T-helper 2 cell treated with Interferon-gamma antibody and Interleukin-4, amounts not matched to agents 100 ng/mL and 5 ng/mL, for 36 hours (primary cell): ENCODE results near the gene PDGFC. TPM values are rescaled to one million over a fixed set of nuclear protein-coding genes. Genes with fewer than 3 reads are reported as not detected.

ENCODE experiments used
- intact Hi-C: fragments of 100-400 bp; cut with micrococcal nuclease; formaldehyde crosslinking; loops from one replicate; pipeline ENCODE4 v1.15.1; 2023
- total RNA-seq: library from RNA; stranded (reverse); gene quantifications from 2 replicates; pipeline ENCODE4 v1.2.3, GENCODE V29; 2022

Gene PDGFC
- total RNA-seq, 1 donor from 2014 or later: not detected

- intact Hi-C loops: no loop called here
These were observed 182.8 kb downstream of the PDGFC start for GRCh38 chr4:156788782-156789181.

DNA sequence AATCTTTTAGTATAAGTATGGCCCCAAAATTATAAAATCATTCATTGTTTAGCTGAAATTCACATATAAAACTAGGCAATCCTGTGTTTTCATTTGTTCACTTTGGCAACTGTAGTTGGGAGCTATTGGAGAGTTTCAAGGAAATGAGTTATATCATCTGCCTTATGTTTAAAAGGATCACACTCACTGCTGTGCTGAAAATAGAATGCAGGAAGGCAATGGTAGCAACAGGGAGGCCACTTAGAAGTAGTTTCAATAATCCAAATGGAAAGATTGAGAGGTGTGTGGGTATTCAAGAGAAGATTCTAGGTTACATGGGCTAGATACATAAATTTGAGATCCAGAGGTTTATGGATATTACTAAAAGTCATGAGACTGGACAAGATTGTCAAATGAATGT is 184.9 kb downstream of the PDGFC start:
- intact Hi-C loops: no loop called here

- intact Hi-C loops: no loop called here
These were observed 186.6 kb downstream of the PDGFC start for GRCh38 chr4:156784970-156785369.

DNA sequence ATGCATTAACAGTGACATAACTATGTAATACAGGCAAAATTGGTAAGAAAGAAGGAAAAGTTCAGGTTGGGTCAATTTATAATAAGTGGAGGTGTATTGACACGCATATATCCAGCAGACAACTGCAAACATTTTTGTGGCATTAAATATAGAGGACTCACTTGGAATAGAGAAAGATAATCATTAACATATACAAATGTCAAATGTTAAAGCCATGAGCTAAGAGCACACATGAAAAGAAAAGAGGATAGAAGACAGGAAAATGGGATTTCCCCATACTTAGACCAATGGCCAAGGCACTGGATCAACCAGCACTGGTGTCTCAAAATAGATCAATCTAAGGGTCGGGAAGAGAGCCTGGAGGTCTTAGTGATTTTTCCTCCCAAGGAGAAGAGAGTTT is 187.6 kb downstream of the PDGFC start:
- intact Hi-C loops: no loop called here

GRCh38 chr4:156782491-156782890 is 189.1 kb downstream of the PDGFC start:
- intact Hi-C loops: no loop called here

DNA sequence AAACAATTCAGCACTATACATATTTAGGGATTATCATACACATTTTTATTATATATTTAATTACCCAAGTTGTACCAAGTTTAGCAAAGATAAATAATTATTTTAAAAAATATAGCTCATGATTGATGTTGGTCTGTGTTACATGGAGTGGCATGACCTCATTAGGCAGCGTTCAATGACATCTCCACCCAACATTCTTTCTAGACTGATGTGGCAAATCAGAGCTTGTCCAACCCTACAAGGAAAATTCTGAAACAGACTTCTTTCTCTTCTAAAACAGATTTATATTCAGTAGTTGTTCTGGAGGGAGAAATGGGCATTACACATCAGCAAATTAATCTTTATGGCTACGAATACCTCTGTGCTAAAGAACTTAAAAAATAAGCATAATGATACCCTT is 189.7 kb downstream of the PDGFC start:
- intact Hi-C loops: no loop called here

DNA sequence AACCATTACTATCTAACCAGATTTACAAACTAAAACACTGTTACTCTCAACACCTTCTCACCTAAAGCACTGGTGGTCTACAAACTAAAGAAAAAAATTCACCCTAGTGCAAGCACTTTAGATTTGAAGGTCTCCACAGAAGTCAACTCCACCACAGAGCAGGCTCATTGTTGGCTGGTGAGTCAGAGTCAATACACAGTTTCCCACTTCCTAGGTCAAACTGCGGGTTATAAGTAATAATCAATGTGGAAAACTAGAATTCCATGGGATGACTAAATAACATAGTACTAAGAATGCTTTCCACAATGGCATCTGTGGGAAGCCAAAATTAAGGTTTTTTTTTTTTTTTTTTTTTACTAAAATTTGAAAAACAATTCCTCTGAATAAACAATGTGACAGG is 191.8 kb downstream of the PDGFC start:
- intact Hi-C loops: no loop called here

- intact Hi-C loops: no loop called here
These were observed 192.6 kb downstream of the PDGFC start for GRCh38 chr4:156779042-156779441.

- intact Hi-C loops: no loop called here
These were observed 193.0 kb downstream of the PDGFC start for GRCh38 chr4:156778606-156779005.

DNA sequence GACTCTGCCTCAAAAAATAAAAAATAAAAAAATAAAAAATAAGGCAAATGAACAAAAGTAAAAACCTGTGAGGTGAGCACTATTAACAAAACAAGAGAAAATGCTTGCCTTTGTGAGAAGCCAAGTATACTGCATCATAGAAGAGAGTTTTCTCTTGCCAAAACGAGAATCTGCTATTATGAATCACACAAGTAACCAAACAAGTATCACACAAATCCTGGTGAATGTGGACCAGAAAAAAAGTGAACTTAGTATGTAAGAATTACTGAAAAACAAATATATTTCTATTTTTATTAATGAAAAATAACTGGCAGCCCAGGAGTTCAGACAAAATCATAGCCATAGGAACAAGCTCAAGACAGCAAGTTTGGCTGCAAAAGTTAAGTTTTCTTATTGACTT is 193.5 kb downstream of the PDGFC start:
- intact Hi-C loops: no loop called here

DNA sequence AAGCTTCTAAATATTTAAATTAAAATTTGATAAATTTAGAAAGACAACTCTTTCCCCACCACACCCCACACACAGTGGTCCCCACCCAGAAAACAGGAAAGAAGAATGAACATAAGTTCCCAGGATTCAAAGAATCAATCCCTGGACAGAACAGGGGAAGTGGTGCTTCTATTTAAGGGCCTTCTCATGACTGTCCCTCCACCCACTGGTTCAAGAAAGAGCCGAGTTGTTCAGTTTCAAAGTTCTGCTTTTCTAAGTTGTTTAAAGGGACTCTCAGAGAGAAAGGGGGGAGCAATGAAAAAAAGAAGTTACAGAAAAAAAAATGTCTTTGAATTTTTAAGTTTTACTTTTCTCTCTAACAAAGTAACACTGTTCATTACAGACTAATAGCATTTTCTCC is 195.8 kb downstream of the PDGFC start:
- intact Hi-C loops: no loop called here

DNA sequence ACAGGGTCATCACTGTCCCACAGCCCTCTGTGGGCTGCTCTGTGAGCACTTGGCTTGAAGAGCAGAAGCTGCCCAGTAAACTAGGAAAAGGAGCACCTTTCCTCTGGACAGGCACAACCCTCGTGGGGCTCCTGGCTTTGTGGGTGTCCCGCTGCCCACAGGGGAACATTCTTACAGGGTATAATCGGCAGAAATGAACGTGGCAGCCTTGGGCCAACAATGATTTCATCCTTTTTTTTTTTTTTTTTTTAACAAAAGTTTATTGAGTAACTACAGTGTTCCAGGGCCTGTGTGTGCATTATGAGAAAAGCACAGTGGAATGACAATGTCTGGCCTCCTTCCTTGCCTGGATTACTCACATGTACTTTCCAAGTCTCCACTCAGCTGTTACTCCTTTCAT is 197.2 kb downstream of the PDGFC start:
- intact Hi-C loops: no loop called here

GRCh38 chr4:156773648-156774357 is 197.8 kb downstream of the PDGFC start:
- intact Hi-C loops: no loop called here

DNA sequence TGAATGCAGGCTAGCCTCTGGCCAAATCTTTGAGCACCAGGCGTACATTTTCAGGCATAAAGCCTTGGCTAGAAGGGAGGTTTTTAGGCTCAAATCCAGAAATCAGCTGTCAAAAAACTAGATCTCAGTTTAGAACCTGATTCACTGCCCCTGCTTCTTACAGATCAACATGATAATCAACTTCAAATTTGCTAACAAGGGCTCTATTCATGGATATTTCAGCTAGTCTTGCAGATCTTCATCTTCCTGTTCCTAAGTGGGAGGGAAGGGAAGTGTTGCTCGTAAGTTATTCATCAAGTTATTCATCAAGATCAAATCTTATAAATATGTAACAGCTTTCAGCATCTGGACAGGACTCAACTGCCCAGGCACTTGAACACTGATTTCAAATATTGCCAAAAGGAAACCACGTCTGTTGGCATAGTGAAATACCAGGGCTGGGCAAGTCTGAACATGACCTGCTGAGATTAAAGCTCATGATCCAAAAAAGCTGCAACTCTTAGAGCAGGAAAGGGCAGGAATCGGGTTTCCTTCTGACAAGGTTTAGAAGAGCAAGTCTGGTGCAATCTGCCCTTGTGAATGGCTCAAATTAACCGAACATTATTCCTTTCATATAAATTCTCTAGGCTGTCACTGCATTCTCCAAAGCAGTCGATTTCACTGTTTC is 200.3 kb downstream of the PDGFC start:
- intact Hi-C loops: no loop called here

DNA sequence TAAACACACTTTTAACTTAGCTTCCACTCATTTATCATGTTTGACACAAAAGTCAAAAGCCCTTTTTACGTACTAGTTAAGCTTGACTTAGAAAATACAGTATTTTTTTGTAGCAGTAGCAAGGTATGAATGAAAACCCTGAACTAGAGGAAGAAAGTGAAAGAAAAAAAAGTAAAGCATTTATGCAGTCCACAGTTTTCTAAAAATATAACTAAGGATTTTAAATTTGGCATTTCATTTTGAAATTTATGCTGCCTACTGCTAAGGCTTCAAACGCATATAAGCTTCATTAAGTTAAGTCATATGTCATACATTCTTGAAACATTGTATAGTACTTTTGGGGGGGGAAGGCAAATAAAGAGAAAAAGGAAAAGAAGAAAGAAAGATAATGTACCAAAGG is 201.5 kb downstream of the PDGFC start:
- intact Hi-C loops: no loop called here

DNA sequence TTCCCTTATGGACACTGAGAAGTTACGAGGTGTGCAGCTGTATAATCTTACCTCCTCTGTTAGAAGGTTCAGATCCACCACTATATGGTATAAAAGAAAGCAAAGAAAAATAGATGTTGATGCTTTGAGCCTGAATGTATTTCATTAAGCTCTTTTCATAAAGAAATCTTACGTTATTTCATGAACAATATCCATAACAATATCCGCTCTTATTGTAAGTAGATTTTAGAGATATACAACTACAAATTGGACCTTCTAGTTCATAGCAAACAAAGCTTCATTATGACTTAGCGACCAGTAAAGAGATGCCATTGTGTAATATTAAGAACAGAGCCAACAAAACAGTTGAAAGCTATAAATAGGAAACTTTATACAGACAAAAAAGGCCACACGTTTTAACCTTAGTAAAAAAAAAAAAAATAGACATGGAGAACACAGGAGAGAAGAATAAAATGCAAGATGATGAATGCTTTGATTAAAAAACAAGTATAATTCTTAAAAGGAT is 203.6 kb downstream of the PDGFC start:
- intact Hi-C loops: no loop called here

- intact Hi-C loops: no loop called here
These were observed 204.8 kb downstream of the PDGFC start for GRCh38 chr4:156766846-156767245.

DNA sequence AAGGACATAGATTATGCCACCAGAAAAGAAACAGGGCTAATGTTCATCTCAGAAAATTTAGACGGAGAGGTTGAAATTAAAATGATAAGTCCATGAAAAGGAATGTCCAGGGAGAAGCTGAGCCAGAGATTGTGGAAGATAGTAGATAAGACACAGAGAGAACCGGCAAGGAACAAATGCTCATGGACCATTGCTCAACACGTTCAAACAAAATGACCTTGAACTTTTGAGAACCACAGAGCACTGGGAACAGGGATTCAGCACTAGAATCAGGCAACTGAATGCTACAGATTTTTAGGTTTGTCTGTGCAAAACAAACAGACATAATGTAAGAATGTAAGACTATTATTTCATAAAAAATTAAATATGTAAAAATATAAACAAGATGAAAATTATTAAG is 206.3 kb downstream of the PDGFC start:
- intact Hi-C loops: no loop called here

- intact Hi-C loops: no loop called here
These were observed 206.8 kb downstream of the PDGFC start for GRCh38 chr4:156764846-156765245.

DNA sequence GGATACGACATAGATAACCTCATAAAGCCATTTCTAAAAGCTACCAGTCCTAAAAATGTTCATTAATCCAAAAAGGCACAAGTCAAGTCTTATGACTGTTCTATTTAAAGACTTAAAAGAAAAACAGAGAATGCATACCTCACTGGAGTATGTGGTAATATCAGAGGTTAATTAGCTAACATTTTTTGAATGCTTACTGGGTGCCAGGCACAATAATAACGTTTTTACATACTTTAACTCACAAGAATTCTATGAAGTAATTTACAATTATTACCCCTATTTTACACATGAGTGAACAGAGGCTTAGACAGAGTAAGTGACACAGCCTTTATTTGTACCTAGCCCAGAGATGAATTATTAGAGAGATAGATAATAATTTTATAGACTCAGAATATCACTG is 207.5 kb downstream of the PDGFC start:
- intact Hi-C loops: no loop called here

GRCh38 chr4:156763511-156763910 is 208.1 kb downstream of the PDGFC start:
- intact Hi-C loops: no loop called here

DNA sequence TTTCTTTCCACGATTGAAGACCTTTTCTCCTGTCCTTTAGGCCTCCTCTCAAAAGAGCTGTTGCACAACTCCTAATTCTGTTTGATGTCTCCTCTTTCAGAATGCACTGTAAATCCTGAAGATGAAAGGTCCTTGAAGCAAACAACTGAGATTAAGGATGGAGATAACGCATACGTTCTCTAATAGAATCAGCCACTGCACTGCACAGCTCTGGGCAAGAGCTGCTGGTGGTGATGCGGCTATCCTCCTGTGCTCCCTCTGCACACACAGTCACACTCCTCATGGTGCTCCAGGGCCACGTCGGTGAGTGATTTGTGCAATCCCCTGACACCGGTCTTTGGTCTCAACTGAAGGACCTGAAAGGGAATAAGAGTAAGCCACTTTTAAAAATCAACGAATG is 208.7 kb downstream of the PDGFC start:
- intact Hi-C loops: no loop called here

DNA sequence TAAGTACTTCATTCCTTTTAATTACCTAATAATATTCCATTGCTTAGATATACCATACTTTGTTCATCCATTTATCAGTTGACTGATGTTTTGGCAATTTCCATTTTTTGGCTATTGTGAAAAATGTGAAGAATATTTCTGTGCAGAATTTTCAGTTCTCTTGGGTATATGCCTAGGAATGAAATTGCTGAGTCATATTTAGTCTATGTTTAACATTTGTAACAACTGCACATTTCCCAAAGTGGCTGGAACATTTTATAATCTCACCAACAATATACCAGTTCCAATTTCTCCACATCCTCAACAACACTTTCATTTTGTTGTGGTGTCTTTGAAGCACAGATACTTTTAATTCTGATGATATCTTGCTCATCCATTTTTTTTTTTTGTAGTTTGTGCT is 215.5 kb downstream of the PDGFC start:
- intact Hi-C loops: no loop called here
